PFSK-1 (cell line): ENCODE data around the gene ODR4.

Source experiments
- FOXP2 ChIP-seq: optimal IDR thresholded peaks from 2 replicates; pipeline ENCODE3; 2011; ENCODE audit warnings: borderline replicate concordance, control low read depth, inconsistent platforms; ENCODE audit not compliant: insufficient read depth; ENCODE audit errors: extremely low read length, extremely low read depth
- POLR2AphosphoS5 ChIP-seq: IDR thresholded peaks from 2 replicates; pipeline ENCODE4 v1.6.1; 2012; ENCODE audit warnings: low read depth, mild to moderate bottlenecking, control low read depth, low read length, moderate library complexity
- SIN3A ChIP-seq: IDR thresholded peaks from 2 replicates; pipeline ENCODE4 v1.6.1; 2012; ENCODE audit warnings: mild to moderate bottlenecking, low read length, moderate library complexity, borderline replicate concordance; ENCODE audit not compliant: insufficient read depth
- TAF1 ChIP-seq: IDR thresholded peaks from 2 replicates; pipeline ENCODE4 v1.6.1; 2012; ENCODE audit warnings: low read length, control low read depth, borderline replicate concordance; ENCODE audit not compliant: insufficient read depth
- TF ChIP-seq, protein P1 (sequence below), 2 experiments: IDR thresholded peaks; 2 replicates each; pipeline versions ENCODE4 v1.6.1 to v1.8.0; 2011 to 2012; ENCODE audit warnings: low read depth in 2 of 2, low read length in 2 of 2, control low read depth in 1 of 2, inconsistent platforms in 1 of 2, mild to moderate bottlenecking in 1 of 2, moderate library complexity in 1 of 2; ENCODE audit not compliant: insufficient read depth in 1 of 2

The ODR4 gene

GRCh38 chr1:186454981-186455380 is 79.3 kb downstream of the ODR4 start:
- TF ChIP-seq TAF1 (no peak), FOXP2 (no peak), SIN3A (no peak), POLR2AphosphoS5 (no peak)
- TF ChIP-seq, protein P1, sequence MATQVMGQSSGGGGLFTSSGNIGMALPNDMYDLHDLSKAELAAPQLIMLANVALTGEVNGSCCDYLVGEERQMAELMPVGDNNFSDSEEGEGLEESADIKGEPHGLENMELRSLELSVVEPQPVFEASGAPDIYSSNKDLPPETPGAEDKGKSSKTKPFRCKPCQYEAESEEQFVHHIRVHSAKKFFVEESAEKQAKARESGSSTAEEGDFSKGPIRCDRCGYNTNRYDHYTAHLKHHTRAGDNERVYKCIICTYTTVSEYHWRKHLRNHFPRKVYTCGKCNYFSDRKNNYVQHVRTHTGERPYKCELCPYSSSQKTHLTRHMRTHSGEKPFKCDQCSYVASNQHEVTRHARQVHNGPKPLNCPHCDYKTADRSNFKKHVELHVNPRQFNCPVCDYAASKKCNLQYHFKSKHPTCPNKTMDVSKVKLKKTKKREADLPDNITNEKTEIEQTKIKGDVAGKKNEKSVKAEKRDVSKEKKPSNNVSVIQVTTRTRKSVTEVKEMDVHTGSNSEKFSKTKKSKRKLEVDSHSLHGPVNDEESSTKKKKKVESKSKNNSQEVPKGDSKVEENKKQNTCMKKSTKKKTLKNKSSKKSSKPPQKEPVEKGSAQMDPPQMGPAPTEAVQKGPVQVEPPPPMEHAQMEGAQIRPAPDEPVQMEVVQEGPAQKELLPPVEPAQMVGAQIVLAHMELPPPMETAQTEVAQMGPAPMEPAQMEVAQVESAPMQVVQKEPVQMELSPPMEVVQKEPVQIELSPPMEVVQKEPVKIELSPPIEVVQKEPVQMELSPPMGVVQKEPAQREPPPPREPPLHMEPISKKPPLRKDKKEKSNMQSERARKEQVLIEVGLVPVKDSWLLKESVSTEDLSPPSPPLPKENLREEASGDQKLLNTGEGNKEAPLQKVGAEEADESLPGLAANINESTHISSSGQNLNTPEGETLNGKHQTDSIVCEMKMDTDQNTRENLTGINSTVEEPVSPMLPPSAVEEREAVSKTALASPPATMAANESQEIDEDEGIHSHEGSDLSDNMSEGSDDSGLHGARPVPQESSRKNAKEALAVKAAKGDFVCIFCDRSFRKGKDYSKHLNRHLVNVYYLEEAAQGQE (IDR thresholded peaks at IDR 0.05; ENCODE audit: insufficient read depth in 1 of 2, low read depth in 2 of 2, low read length in 2 of 2) = no peak

GRCh38 chr1:186456729-186457255 is 81.2 kb downstream of the ODR4 start:
- TF ChIP-seq, protein P1 (IDR thresholded peaks at IDR 0.05; ENCODE audit: insufficient read depth in 1 of 2, low read depth in 2 of 2, low read length in 2 of 2) = no peak
- TF ChIP-seq FOXP2 (no peak), POLR2AphosphoS5 (no peak), SIN3A (no peak), TAF1 (no peak)

DNA sequence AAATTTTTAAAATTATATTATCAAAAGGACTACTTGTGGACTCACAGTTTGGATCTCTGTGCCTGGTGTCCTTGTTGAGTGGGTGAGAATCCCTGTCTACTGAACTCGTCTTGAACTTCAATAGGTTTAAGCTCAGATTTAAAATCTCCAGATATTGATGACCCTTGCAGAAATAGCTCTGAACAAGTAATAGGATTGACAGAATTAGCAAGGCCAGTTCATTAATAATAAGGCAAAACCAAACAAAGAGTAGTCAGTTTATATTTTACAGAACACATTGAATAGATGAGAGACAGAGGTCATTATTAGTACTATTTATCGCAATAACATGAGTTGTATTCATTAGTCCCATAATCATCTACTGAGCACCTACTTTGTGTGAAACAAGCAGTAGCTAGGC is 85.4 kb downstream of the ODR4 start, which contains the start of gene PDC:
Gene PDC (minus strand): TSS at position 101 of the 400 bp plus-strand sequence. CDS start 11,655 bp downstream, outside the sequence.
- TF ChIP-seq, protein P1 (IDR thresholded peaks at IDR 0.05; ENCODE audit: insufficient read depth in 1 of 2, low read depth in 2 of 2, low read length in 2 of 2) = no peak
- TF ChIP-seq SIN3A (no peak), TAF1 (no peak), FOXP2 (no peak), POLR2AphosphoS5 (no peak)

- TF ChIP-seq SIN3A = no peak
- TF ChIP-seq, protein P1 (IDR thresholded peaks at IDR 0.05; ENCODE audit: insufficient read depth in 1 of 2, low read depth in 2 of 2, low read length in 2 of 2) = no peak
- no peak for TF ChIP-seq FOXP2
- TF ChIP-seq POLR2AphosphoS5 = no peak
- no peak for TF ChIP-seq TAF1
Observed at GRCh38 chr1:186463511-186463910, 87.9 kb downstream of the ODR4 start.

DNA sequence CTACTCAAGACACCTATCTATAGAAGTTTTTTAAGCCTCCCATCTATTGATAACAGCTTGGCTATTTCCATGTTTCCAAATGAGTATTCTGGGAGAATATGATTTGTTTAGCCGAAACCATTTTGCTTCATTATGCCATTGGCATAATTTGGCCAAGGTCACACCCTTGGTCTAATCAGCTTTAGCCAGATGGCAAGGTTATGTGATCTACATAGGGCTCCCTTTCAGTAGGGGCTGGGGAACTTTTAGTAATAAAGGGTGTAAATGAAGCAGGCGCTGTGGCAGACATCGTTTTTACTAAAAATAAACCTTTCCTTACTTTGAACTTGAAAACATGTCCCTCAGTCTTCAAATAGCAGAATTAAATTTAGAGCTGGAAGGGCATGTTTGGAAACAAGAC is 88.3 kb downstream of the ODR4 start:
- TF ChIP-seq FOXP2 (no peak), TAF1 (no peak), POLR2AphosphoS5 (no peak), SIN3A (no peak)
- TF ChIP-seq, protein P1 (IDR thresholded peaks at IDR 0.05; ENCODE audit: insufficient read depth in 1 of 2, low read depth in 2 of 2, low read length in 2 of 2) = no peak
